ENCODE measurements around the gene PIGV. TPM values are rescaled to one million over a fixed set of nuclear protein-coding genes. Genes with fewer than 3 reads are reported as not detected.

The PIGV gene
- total RNA-seq, 1 experiment from 2014 or later = 7.5 TPM

DNA sequence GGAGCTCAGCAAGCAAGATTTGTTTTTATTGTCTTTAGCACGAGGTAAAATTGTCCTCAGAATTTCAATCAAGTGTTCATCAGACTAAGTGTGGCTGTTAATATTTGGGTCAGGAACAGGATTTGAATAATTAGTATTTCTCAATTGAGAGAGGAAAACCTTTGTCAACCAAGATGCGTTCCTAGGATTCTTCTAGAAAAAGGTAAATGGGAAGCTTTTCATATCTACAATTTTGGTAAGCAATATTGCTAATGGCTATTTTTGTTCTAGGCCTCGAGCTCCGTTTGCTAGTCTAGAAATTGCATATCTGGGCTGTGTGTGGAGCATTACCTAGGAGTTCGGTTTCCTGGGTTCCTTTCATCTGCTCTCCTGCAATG lies 4.1 kb upstream of the PIGV start:
- no peak overlapping the region for H4K91ac ChIP-seq (ENCODE audit: insufficient read length, low read depth, low read length)
- Mint-ChIP-seq H3K27ac (peak overlapping the region; percentile 33 to 55 (median 34); a peak in 3 of 7 replicates), H3K36me3 (ENCODE audit: insufficient read depth in 1 of 3, low read depth in 3 of 3) (peaks cover 14 to 43% (median 37%) of the 10 kb centered on the region in 3 experiments), H3K9me3 (no peaks in the 10 kb centered on the region), H3K4me3 (no peak overlapping the region), H3K27me3 (ENCODE audit: low read depth) (no peaks in the 10 kb centered on the region; the same call in 1 of the 2 replicates), H3K4me1 (peaks cover 45 to 52% of the 10 kb centered on the region in 2 experiments)
- H3K27me3 ChIP-seq (ENCODE audit: insufficient read depth, low read length) = no peaks in the 10 kb centered on the region
- no peak overlapping the region for H4K5ac ChIP-seq (ENCODE audit: insufficient read length, low read depth, low read length)
- TF ChIP-seq, protein P1, sequence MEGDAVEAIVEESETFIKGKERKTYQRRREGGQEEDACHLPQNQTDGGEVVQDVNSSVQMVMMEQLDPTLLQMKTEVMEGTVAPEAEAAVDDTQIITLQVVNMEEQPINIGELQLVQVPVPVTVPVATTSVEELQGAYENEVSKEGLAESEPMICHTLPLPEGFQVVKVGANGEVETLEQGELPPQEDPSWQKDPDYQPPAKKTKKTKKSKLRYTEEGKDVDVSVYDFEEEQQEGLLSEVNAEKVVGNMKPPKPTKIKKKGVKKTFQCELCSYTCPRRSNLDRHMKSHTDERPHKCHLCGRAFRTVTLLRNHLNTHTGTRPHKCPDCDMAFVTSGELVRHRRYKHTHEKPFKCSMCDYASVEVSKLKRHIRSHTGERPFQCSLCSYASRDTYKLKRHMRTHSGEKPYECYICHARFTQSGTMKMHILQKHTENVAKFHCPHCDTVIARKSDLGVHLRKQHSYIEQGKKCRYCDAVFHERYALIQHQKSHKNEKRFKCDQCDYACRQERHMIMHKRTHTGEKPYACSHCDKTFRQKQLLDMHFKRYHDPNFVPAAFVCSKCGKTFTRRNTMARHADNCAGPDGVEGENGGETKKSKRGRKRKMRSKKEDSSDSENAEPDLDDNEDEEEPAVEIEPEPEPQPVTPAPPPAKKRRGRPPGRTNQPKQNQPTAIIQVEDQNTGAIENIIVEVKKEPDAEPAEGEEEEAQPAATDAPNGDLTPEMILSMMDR (conservative IDR thresholded peaks at IDR 0.05) = no peak
- no peak overlapping the region for H2BK20ac ChIP-seq (ENCODE audit: low read depth, low read length, poor library complexity, severe bottlenecking)
- H2BK120ac ChIP-seq (ENCODE audit: low read depth, low read length, poor library complexity, severe bottlenecking) = no peak overlapping the region
- no peaks in the 10 kb centered on the region for H4K20me1 ChIP-seq (ENCODE audit: control insufficient read depth, insufficient read depth, insufficient read length)
- H3K9me3 ChIP-seq (ENCODE audit: control insufficient read depth, low read depth, low read length) = no peaks in the 10 kb centered on the region
- H2BK15ac ChIP-seq (ENCODE audit: low read depth, low read length) = no peak overlapping the region
- peaks cover 5% of the 10 kb centered on the region for H3K23me2 ChIP-seq (ENCODE audit: insufficient read length, low read depth, low read length, poor library complexity, severe bottlenecking)
- H3K23ac ChIP-seq (ENCODE audit: insufficient read length, low read depth, low read length) = no peak overlapping the region
- no peak overlapping the region for H2BK5ac ChIP-seq (ENCODE audit: insufficient read length, low read length)
- no peaks in the 10 kb centered on the region for H3K79me2 ChIP-seq (ENCODE audit: insufficient read depth, low read length)
- no peak overlapping the region for H3T11ph ChIP-seq (ENCODE audit: low read length)
- no peak overlapping the region for H2AFZ ChIP-seq (ENCODE audit: low read length)
- no CpG with 5 or more reads among the region's 5 CpGs for WGBS (ENCODE audit: extremely low coverage, insufficient read length, low lambda C conversion rate)
- H3K4me2 ChIP-seq (ENCODE audit: insufficient read depth, insufficient read length, low read length) = no peak overlapping the region
- no peak overlapping the region for H3K14ac ChIP-seq (ENCODE audit: insufficient read depth, low read length)
- no peak overlapping the region for H3K27ac ChIP-seq (ENCODE audit: insufficient read length, low read depth, low read length)
- 0 out of 2 replicates have a peak, but pooled peaks cover 2% of the 10 kb centered on the region for H3K4me1 ChIP-seq (ENCODE audit: insufficient read depth, low read length)
- H3K9ac ChIP-seq (ENCODE audit: extremely low read depth, insufficient read length, low read length) = no peak overlapping the region
- H2AK5ac ChIP-seq (ENCODE audit: insufficient read length, low read length) = no peak overlapping the region
- H4K8ac ChIP-seq (replicated peaks; ENCODE audit: insufficient read length, low read depth, low read length) = no peak overlapping the region
- H3K79me1 ChIP-seq (ENCODE audit: insufficient read depth, low read depth, low read length, poor library complexity, severe bottlenecking) = no peaks in the 10 kb centered on the region
- H3K56ac ChIP-seq (ENCODE audit: insufficient read length, low read depth, low read length) = no peak overlapping the region
- DNase-seq = no peak
- no peak overlapping the region for H3K4ac ChIP-seq (ENCODE audit: low read depth, low read length)
- H2BK12ac ChIP-seq (ENCODE audit: insufficient read length, low read depth, low read length) = no peak overlapping the region
- no peak overlapping the region for H3K18ac ChIP-seq (ENCODE audit: insufficient read length, low read depth, low read length)
